ENCODE data around the gene NSMCE4A.
"Not testable (repeated sequence)": the region's sequence is repeated elsewhere in the genome, so short reads cannot be mapped to it uniquely, and the experiment has no call there.

The NSMCE4A gene

GRCh38 chr10:121942749-121943416 is 32.1 kb downstream of the NSMCE4A start:
- DNase-seq (ENCODE audit: low read depth in 1 of 2, low spot score in 1 of 2), result no peak

DNA sequence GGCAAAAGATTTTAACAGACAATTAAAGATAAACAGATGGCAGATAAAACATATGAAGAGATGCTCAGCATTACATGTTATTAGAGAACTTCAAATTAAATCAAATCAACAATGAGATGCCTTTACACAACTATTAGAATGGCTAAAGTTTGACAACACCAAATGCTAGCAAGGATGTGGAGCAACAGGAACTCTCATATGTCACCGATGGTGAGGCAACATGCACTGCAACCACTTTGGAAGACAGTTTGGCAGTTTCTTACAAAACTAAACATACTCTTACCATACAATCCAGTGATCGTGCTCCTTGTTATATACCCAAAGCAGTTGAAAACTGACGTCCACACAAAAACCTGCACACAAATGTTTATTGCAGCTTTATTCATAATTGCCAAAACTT is 33.5 kb downstream of the NSMCE4A start:
- no peak for DNase-seq (ENCODE audit: low read depth in 1 of 2, low spot score in 1 of 2)

DNA sequence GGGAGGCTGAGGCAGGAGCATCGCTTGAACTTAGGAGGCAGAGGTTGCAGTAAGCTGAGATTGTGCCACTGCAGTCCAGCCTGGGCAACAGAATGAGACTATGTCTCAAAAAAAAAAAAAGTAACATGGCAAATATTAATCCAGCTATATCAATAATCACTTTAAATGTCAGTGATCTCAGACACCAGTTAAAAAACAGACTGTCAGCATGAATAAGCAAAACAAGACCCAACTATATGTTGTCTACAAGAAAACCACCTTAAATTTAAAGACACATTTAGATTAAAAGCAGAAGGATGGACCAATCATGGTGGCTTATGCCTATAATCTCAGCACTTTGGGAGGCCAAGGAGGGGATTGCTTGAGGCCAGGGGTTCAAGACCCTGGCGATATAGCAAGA is 38.7 kb downstream of the NSMCE4A start:
- no peak for DNase-seq (ENCODE audit: low read depth in 1 of 2, low spot score in 1 of 2)

- DNase-seq (ENCODE audit: low read depth in 1 of 2, low spot score in 1 of 2), result no peak
Observed at GRCh38 chr10:121935702-121936101, 39.3 kb downstream of the NSMCE4A start.

- DNase-seq (ENCODE audit: low read depth in 1 of 2, low spot score in 1 of 2), result not testable (repeated sequence)
Observed at GRCh38 chr10:121930268-121931085, 44.5 kb downstream of the NSMCE4A start.

GRCh38 chr10:121929585-121930267 is 45.3 kb downstream of the NSMCE4A start:
- not testable (repeated sequence) for DNase-seq (ENCODE audit: low read depth in 1 of 2, low spot score in 1 of 2)

GRCh38 chr10:121928528-121928884 is 46.5 kb downstream of the NSMCE4A start:
- DNase-seq (ENCODE audit: low read depth in 1 of 2, low spot score in 1 of 2), result no peak

- DNase-seq (ENCODE audit: low read depth in 1 of 2, low spot score in 1 of 2), result peak; percentile 65 to 69
Observed at GRCh38 chr10:121927841-121928527, 47.0 kb downstream of the NSMCE4A start, which contains the start of gene ATE1. Gene ATE1 (minus strand): TSS chr10:121928031. CDS start chr10:121927949, 82 bp downstream.

DNA sequence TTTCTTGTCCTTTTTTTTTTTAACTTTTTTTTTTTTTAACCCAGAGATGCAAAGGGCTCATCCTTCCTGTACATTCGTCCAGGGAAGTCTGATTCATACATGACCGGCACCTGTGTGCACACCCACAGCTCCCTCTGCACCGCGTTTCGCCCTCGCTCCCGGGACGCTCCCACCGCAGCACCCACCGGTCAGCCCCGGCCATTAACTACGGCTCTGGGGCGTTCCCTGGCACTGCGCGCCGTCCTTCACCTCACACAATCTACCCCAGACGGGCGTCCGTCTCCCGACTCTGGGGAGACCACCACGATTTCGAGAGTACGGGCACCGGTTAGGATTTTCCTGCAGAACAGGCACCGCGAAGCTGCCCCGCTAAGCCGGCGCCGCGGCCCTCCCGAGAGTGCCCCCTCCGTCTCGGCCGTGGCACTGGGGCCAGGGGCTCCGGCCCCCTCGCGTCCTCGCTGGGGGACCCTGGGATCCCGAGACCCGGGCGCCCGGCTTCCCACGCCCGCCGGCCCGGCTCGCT is 47.6 kb downstream of the NSMCE4A start:
- peak in 1 of 2 donors; percentile 1 for DNase-seq (ENCODE audit: low read depth in 1 of 2, low spot score in 1 of 2)

DNA sequence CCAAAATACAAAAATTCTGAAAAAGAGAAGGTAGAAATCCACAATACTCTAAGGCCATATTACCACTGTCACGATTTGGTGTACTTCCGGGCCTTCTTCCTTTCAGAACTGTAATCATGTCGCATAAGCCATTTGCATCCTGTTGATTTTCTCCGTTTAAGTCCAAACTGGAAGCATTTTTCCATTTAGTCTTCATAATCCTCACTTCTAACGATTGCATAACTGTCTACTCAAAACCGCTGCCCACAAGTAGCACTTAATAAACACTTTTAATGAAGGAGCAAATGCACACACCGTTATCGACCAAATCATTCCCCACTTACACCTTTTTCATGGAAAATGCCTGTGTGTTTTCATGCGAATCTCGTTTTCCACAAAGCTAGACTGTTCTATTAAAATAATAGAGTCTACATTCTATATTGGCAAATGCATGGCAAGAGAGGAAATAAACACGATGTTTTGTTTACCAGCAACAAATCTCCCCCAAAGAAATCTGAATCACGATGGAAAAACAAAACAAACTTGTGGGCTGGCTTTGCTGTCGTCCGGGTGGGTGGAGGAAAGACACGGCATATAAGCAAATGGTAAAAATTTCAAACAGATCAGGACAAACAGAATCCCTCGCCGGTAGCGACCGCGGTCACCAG is 48.2 kb downstream of the NSMCE4A start:
- no peak for DNase-seq (ENCODE audit: low read depth in 1 of 2, low spot score in 1 of 2)

GRCh38 chr10:121926157-121926556 is 48.9 kb downstream of the NSMCE4A start:
- no peak for DNase-seq (ENCODE audit: low read depth in 1 of 2, low spot score in 1 of 2)

DNA sequence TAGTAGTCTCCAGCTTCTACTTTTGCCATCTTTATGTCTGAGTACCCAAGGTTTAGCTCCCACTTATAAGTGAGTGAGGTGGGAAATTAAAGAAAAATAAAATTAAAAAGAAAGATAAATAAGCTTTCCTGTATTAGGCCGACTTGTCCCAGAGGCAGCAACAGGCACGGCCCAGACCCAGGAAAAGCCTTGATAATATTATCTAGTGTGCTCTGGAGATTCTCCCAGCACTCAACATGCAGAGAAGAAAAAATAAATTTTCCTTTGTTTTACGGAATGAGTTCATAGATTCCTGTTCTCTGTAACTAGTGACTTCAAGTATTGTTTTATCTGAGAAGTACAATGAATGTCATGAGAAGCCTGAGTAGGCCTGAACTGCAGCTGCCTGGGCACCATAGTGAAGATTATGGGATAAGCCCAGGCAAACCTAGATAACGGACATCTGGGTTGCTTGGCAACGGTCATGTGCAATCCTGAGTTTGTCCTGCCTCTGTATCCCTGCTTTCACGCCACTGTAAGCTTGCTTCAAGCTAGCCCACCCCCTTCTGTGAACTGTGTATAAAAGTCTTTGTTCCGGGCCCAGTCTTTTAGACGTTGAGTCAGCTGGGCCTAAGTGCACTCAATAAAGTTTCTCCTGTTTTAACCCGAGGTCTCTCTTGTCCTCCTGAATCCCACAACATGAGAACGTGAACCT is 53.6 kb downstream of the NSMCE4A start:
- DNase-seq (ENCODE audit: low read depth in 1 of 2, low spot score in 1 of 2), result no peak

DNA sequence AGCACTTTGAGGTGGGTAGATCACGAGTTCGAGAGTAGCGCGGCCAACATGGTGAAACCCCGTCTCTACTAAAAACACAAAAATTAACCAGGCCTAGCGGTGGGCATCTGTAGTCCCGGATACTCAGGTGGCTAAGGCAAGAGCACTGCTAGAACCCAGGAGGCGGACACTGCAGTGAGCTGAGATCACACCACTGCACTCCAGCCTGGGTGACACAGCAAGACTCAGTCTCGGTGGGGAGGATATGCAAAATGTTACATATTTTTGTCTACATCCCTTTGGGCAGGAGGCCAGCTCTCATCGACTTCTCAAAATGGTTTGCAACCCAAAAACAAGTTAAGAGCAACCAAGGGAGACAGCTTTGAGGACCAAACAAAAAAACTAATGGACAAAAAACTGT is 55.4 kb downstream of the NSMCE4A start:
- no peak for DNase-seq (ENCODE audit: low read depth in 1 of 2, low spot score in 1 of 2)

GRCh38 chr10:121918800-121919199 is 56.2 kb downstream of the NSMCE4A start:
- not testable (repeated sequence) for DNase-seq (ENCODE audit: low read depth in 1 of 2, low spot score in 1 of 2)

GRCh38 chr10:121914661-121915060 is 60.4 kb downstream of the NSMCE4A start:
- DNase-seq (ENCODE audit: low read depth in 1 of 2, low spot score in 1 of 2), result no peak

DNA sequence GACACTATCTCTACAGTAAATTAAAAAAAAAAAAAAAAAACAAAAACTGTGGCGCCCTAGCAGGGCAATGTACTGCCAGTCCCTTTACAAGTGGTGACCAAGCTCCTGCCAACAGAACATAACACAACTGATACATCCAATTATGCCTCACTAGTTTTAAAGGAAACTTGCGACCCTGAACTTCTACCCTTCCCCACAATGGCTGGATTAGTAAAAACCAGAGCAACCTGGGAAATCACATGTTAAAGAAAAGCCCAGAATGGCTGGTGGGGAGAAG is 63.7 kb downstream of the NSMCE4A start:
- DNase-seq (ENCODE audit: low read depth in 1 of 2, low spot score in 1 of 2), result no peak

DNA sequence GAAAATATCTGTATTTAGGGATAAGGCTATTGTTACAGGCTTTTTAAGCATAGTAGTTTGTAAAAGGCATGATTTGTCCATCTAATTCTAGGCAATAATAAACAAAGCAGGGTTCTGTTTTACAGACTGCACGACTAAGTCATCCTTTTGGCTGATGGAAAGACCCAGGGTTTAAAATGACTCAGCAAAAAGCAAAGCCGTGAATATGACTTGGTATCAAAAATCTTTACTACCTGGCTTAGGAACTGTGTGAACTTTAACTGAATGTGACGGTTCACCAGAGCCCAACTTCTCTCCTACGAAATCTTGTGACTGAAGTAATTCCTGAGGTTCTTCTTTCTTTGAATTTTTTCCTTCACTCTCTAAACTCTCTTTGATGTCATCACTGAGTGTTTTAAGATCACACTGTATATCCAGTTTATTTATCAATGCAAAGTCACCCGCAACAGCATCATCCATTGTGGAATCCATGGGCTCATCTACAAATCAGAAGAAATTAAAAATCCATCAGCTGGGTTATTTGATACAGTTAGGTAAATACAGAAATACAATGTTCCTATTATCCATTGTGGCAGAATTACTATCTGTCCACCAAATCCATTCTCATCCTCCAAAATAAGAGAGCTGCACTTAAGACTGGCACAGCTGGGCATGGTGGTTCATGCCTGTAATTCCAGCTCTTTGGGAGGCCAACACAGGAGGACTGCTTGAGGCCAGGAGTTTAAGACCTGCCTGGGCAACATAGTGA is 64.2 kb downstream of the NSMCE4A start:
- no peak for DNase-seq (ENCODE audit: low read depth in 1 of 2, low spot score in 1 of 2)

All from activated T-helper 1 cell treated with anti-CD3 and anti-CD28 coated beads, Interleukin-2, amount 50 U/mL, for 16 hours (primary cell).